Activated CD4-positive, alpha-beta T cell treated with anti-CD3 and anti-CD28 coated beads, Interleukin-2, Interleukin-4, amounts not matched to agents 100 ng/mL and 50 ng/mL, durations not matched to agents 16 hours and 8 hours (primary cell): ENCODE results near the gene DLL1.

ENCODE experiments used
- DNase-seq: peaks from one replicate; pipeline ENCODE4 v3.0.0-alpha.2; 2020; ENCODE audit warnings: low spot score

Gene DLL1

GRCh38 chr6:170283212-170284081 is 7.4 kb downstream of the DLL1 start:
- no peak for DNase-seq

GRCh38 chr6:170282512-170283158 is 8.2 kb downstream of the DLL1 start:
- DNase-seq = no peak

GRCh38 chr6:170281331-170282292 is 9.3 kb downstream of the DLL1 start:
- no peak for DNase-seq

- no peak for DNase-seq
These were observed 10.2 kb downstream of the DLL1 start for GRCh38 chr6:170280689-170281045.

- peak; percentile 47 for DNase-seq
These were observed 10.7 kb downstream of the DLL1 start for GRCh38 chr6:170279977-170280688.

- DNase-seq = no peak
These were observed 11.5 kb downstream of the DLL1 start for GRCh38 chr6:170279426-170279825.

GRCh38 chr6:170278743-170279094 is 12.2 kb downstream of the DLL1 start:
- DNase-seq = no peak

GRCh38 chr6:170277893-170278742 is 12.8 kb downstream of the DLL1 start:
- DNase-seq = no peak

- DNase-seq = no peak
These were observed 14.4 kb downstream of the DLL1 start for GRCh38 chr6:170276369-170277057.

GRCh38 chr6:170274713-170275560 is 15.9 kb downstream of the DLL1 start:
- DNase-seq = no peak

GRCh38 chr6:170273681-170274080 is 17.2 kb downstream of the DLL1 start:
- no peak for DNase-seq

GRCh38 chr6:170273191-170273590 is 17.7 kb downstream of the DLL1 start:
- DNase-seq = no peak

- DNase-seq = no peak
These were observed 18.4 kb downstream of the DLL1 start for GRCh38 chr6:170272341-170273065.

- DNase-seq = peak; percentile 82
These were observed 19.0 kb downstream of the DLL1 start for GRCh38 chr6:170271771-170272314.

GRCh38 chr6:170270984-170271593 is 19.8 kb downstream of the DLL1 start:
- DNase-seq = no peak

GRCh38 chr6:170269846-170270541 is 20.9 kb downstream of the DLL1 start:
- no peak for DNase-seq

GRCh38 chr6:170269151-170269845 is 21.6 kb downstream of the DLL1 start:
- no peak for DNase-seq
